Effector memory CD4-positive, alpha-beta T cell (primary cell): ENCODE measurements around the gene MYRFL.
"Not testable (repeated sequence)": the region's sequence is repeated elsewhere in the genome, so short reads cannot be mapped to it uniquely, and the experiment has no call there.

ENCODE experiments used
- DNase-seq, 3 donors: peaks; one replicate each; pipeline ENCODE4 v3.0.0-alpha.2; 2020
- H3K27ac ChIP-seq: 2 replicates; pipeline ENCODE4 v1.7.0; 2013; ENCODE audit warnings: mild to moderate bottlenecking, low read length, moderate library complexity; ENCODE audit not compliant: insufficient read depth, poor library complexity, severe bottlenecking
- H3K27me3 ChIP-seq: replicated peaks from 2 replicates; pipeline ENCODE4 v1.7.0; 2013; ENCODE audit warnings: mild to moderate bottlenecking, low read length; ENCODE audit not compliant: insufficient read depth, control insufficient read depth, poor library complexity, severe bottlenecking
- H3K36me3 ChIP-seq: 2 replicates; pipeline ENCODE4 v1.7.0; 2013; ENCODE audit warnings: mild to moderate bottlenecking, low read length, moderate library complexity; ENCODE audit not compliant: control insufficient read depth, insufficient read depth
- H3K4me1 ChIP-seq: 2 replicates; pipeline ENCODE4 v1.7.0; 2013; ENCODE audit warnings: low read length, mild to moderate bottlenecking; ENCODE audit not compliant: control insufficient read depth, insufficient read depth, poor library complexity, severe bottlenecking
- H3K4me3 ChIP-seq: 2 replicates; pipeline ENCODE4 v1.7.0; 2013; ENCODE audit warnings: low read length, low read depth, mild to moderate bottlenecking; ENCODE audit not compliant: insufficient read depth, poor library complexity, severe bottlenecking
- H3K9me3 ChIP-seq: 2 replicates; pipeline ENCODE4 v1.7.0; 2013; ENCODE audit warnings: mild to moderate bottlenecking, low read length, moderate library complexity; ENCODE audit not compliant: control insufficient read depth
- total RNA-seq, 3 donors: gene quantifications; one replicate each; lab custom pipeline; 2026; lab: John Stamatoyannopoulos, UW

MYRFL gene
- 0 reads per million in 3 donors for total RNA-seq

DNA sequence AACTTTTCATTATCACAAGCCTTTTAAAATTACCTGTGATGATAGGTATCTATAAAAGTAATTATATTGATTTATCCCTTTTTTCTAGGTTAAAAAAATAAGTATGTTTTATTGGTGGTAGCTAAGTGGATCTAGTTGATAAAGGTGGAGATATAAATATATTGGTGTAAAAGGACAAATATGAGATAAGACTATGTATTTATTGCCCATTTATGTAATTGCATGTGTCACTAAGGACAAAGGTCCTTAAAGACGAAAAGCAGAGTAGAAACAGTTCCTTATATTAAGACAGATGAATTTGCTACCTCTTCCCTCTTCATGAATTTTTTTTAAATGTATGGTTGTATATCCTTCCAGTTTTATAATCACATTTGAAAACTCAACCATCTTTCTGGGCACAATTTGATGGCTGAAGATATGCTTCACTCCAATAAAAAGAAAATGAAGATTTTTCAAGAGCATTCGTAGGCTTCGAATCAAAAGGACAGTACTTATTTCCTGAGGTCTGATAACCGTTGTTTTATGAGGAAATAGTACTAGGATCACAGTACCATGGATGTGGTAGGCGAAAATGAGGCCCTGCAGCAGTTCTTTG lies at the start of gene MYRFL:
TSS of gene MYRFL (plus strand) at position 262 of the 595 bp plus-strand sequence. CDS start at position 553, 291 bp downstream.
- DNase-seq, result no peak
- H3K9me3 ChIP-seq, result no peaks in the 10 kb centered on the region
- H3K27me3 ChIP-seq, result no peaks in the 10 kb centered on the region
- H3K27ac ChIP-seq, result no peak within 1 kb of the TSS
- H3K4me3 ChIP-seq, result no peak within 1 kb of the TSS
- H3K36me3 ChIP-seq, result no peaks in the 10 kb centered on the region
- no peaks in the 10 kb centered on the region for H3K4me1 ChIP-seq

DNA sequence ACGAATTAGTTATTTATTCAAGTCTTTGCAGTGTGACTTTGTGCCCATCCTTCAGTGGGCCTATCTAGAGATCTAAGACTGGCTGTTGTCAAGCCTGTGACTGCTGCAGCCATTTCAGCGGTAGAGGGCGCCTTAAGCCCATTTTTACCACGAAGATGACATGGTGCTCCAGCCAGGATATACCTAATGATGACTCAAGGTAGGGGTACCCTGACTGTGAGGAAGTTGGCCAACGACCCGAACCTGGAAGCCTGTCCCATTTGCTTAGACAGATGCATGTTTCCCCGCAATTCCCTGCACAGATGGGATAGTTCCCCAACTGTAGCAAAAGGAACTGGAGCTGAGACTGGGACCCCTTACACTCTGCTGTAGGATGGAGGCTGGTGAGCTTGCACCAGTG lies 45.1 kb upstream of the MYRFL start:
- no peak overlapping the region for H3K4me3 ChIP-seq
- no peak for DNase-seq
- H3K36me3 ChIP-seq, result peaks cover 7% of the 10 kb centered on the region
- no peak overlapping the region for H3K27ac ChIP-seq
- H3K4me1 ChIP-seq, result no peaks in the 10 kb centered on the region
- no peaks in the 10 kb centered on the region for H3K27me3 ChIP-seq
- no peaks in the 10 kb centered on the region for H3K9me3 ChIP-seq

DNA sequence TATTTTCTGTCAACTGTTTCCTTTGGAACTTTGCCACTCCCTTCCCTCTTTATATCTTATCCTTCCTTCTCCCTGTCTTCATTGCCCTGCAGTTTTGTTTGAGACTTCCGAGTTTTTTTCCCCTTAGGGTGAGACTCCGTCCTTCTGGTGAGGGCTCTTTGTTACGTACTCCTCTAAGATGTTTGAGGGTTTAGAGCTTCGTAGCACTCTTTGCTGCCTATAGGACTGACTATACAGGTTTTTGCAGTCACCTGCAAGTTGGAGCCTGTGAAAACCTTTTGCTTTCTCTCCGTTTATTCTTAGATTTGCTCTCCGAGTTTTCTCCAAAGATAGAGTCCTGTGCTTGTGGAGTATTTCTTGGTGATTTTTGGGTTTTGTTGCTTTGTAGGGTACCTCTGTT lies 41.7 kb upstream of the MYRFL start:
- DNase-seq, result no peak

DNA sequence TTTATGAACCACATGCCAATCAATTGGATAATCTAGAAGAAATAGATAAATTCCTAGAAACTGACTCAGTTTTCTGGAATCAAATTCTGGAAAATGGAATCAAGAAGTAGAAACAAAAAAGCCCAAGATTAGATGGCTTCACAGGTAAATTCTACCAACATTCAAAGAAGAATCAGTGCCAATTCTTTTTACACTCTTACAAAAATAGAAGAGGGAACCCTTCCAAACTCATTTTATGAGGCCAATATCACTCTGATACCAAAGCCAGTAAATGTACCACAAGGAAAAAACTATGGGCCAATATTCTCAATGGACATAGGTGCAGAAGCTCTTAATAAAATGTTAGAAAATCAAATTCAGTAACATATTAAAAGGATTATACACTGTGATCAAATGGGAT lies 35.7 kb upstream of the MYRFL start:
- no peak for DNase-seq
- Histone ChIP-seq H3K36me3 (peaks cover 12% of the 10 kb centered on the region), H3K4me3 (no peak overlapping the region), H3K27ac (no peak overlapping the region), H3K27me3 (no peaks in the 10 kb centered on the region), H3K9me3 (no peaks in the 10 kb centered on the region), H3K4me1 (no peaks in the 10 kb centered on the region)

More for the DNA sequence above, 41.7 kb upstream of the MYRFL start:
- H3K36me3 ChIP-seq, result peaks cover 19% of the 10 kb centered on the region
- no peak overlapping the region for H3K4me3 ChIP-seq
- H3K27ac ChIP-seq, result no peak overlapping the region
- no peaks in the 10 kb centered on the region for H3K27me3 ChIP-seq
- H3K4me1 ChIP-seq, result no peaks in the 10 kb centered on the region
- no peaks in the 10 kb centered on the region for H3K9me3 ChIP-seq

DNA sequence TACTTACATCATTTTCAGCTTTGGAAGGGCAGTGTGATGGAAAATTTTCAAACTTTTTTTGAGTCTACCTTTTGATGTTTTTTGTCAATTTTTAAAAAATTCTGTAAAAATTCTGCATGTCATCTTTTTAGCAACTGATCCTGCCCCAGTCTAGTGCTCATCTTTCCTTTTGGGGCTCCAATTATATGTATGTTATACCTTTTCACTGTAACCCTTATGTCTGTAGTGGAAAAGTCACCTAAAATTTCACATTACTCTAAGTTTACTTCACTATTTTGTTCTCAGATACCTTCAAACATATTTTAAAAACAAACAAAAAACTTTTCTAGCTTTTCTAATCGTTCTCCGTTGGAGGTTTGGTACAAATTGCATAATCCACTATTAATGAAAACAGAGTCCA lies 32.5 kb upstream of the MYRFL start:
- no peak overlapping the region for H3K27ac ChIP-seq
- H3K4me1 ChIP-seq, result no peaks in the 10 kb centered on the region
- no peak overlapping the region for H3K4me3 ChIP-seq
- DNase-seq, result no peak
- peaks cover 6% of the 10 kb centered on the region for H3K36me3 ChIP-seq
- H3K27me3 ChIP-seq, result no peaks in the 10 kb centered on the region
- no peaks in the 10 kb centered on the region for H3K9me3 ChIP-seq

DNA sequence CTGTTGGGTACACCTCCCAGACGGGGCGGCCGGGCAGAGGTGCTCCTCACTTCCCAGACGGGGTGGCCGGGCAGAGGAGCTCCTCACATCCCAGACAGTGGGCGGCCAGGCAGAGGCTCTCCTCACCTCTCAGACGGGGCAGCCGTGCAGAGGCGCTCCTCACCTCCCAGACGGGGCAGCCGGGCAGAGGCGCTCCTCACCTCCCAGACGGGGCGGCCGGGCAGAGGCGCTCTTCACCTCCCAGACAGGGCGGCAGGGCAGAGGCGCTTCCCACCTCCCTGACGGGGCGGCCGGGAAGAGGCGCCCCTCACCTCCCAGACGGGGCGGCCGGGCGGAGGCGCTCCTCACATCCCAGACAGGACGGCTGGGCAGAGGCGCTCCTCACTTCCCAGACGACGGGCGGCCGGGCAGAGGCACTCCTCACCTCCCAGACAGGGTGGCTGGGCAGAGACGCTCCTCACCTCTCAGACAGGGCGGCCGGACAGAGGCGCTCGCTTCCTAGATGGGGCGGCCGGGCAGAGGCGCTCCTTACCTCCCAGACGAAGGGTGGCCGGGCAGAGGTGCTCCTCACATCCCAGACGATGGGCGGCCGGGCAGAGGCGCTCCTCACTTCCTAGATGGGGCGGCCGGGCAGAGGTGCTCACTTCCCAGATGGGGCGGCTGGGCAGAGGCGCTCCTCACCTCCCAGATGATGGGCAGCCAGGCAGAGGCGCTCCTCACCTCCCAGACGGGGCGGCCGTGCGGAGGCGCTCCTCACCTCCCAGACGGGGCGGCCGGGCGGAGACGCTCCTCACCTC lies 17.7 kb upstream of the MYRFL start:
- not testable (repeated sequence) for H3K9me3 ChIP-seq, H3K4me3 ChIP-seq, H3K4me1 ChIP-seq, DNase-seq, H3K36me3 ChIP-seq, H3K27me3 ChIP-seq, H3K27ac ChIP-seq

DNA sequence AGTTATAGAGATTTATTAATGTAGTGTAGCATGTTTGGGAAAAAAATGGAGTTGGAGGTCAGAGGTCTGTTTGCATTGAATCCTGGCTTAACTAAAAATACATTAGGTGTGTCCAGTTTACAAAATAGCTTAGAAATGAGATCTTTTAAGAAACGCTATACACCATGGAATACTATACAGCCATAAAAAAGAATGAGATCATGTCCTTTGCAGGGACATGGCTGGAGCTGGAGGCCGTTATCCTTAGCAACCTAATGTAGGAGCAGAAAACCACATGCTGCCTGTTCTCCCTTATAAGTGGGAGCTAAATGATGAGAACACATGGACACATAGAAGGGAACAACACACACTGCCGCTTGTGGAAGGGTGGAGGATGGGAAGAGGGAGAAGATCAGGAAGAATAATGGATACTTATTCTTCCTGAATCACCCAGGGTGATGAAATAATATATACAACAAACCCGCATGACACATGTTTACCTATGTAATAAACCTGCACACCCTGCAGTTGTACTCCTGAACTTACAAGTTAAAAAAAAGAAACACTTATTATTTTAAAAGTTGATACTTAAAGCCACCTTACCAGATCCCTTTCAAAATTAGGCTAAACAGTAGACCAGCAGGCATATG lies 14.0 kb upstream of the MYRFL start:
- no peak for DNase-seq
- Histone ChIP-seq H3K36me3 (no peaks in the 10 kb centered on the region), H3K9me3 (no peaks in the 10 kb centered on the region)

DNA sequence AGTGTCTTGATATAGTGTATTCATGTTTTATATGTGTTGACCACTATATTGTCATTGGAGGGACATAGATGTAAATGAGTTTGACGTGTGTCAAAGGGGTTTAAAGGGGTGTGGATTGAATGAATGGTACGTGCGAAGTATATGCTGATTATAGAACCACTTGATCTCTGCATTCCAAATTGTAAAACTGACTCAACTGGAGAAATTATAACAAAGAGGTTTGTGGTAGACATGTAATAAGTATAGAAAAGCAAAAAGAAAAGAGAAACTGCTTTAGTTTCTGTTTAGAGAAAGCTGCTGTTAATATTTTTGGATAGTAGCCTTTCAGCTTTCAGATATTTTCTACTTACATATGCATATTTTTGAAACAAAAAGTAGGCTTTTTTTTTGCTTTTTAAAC lies 8.9 kb upstream of the MYRFL start:
- no peak overlapping the region for H3K27ac ChIP-seq
- H3K4me3 ChIP-seq, result no peak overlapping the region
- H3K27me3 ChIP-seq, result no peaks in the 10 kb centered on the region
- no peaks in the 10 kb centered on the region for H3K4me1 ChIP-seq
- H3K9me3 ChIP-seq, result no peaks in the 10 kb centered on the region
- no peaks in the 10 kb centered on the region for H3K36me3 ChIP-seq
- no peak for DNase-seq

More for the DNA sequence above, 14.0 kb upstream of the MYRFL start:
- H3K4me1 ChIP-seq, result no peaks in the 10 kb centered on the region
- no peaks in the 10 kb centered on the region for H3K27me3 ChIP-seq
- no peak overlapping the region for H3K27ac ChIP-seq
- H3K4me3 ChIP-seq, result no peak overlapping the region

DNA sequence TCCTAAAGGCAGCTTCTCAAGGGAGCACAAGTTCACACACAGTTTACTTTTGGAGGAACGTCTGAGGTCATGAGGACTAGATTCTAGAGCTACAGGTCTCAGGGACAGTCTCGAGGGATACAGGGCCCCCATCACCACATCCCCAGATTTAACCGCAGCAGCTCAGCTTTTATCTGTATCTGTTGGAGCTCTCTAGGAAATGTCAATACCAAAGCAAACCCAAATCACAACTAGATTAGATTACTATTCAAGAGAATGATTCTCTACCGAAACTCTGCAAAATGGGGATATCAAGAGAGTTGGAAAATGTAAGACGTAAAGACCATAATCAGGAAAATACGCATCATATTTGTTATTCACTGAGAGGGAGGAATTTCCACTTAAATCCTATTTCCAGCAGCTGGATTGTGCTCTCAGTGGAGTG lies 4.0 kb upstream of the MYRFL start:
- H3K4me3 ChIP-seq, result no peak overlapping the region
- H3K4me1 ChIP-seq, result no peaks in the 10 kb centered on the region
- no peak overlapping the region for H3K27ac ChIP-seq
- no peaks in the 10 kb centered on the region for H3K27me3 ChIP-seq
- DNase-seq, result no peak
- no peaks in the 10 kb centered on the region for H3K36me3 ChIP-seq
- H3K9me3 ChIP-seq, result no peaks in the 10 kb centered on the region
